K562 treated with DMSO at 1 percent for 12 hours (cell line): ENCODE data around the gene SIGLEC7. TPM values are rescaled to one million over a fixed set of nuclear protein-coding genes. Genes with fewer than 3 reads are reported as not detected.

Experiments
- total RNA-seq: library from RNA; unstranded; fragments of 300-600 nt; gene quantifications from 2 replicates; pipeline ENCODE4 v1.2.3, GENCODE V29; 2022; ENCODE audit not compliant: insufficient read depth

The SIGLEC7 gene
- not detected in 2 replicates for total RNA-seq

GRCh38 chr19:51142119-51142518 lies at the start of gene SIGLEC7:
Gene SIGLEC7 (plus strand): TSS chr19:51142301. CDS start chr19:51142370, 69 bp downstream.

GRCh38 chr19:51108066-51108804 lies 33.9 kb upstream of the SIGLEC7 start, which contains the start of gene CTU1:
Gene CTU1 (minus strand): TSS chr19:51108409. CDS start chr19:51104569, 3,840 bp downstream.

GRCh38 chr19:51124729-51125128 lies 17.4 kb upstream of the SIGLEC7 start, which contains the start of gene SIGLEC9:
Gene SIGLEC9 (plus strand): TSS chr19:51124906. CDS start chr19:51124975, 69 bp downstream.

Other genes with a start within 250 kb of the SIGLEC7 start
- gene KLK4, start 230.9 kb upstream of the SIGLEC7 start, total RNA-seq: not detected in 2 replicates
- gene KLK5, start 189.3 kb upstream of the SIGLEC7 start, total RNA-seq: not detected in 2 replicates
- gene KLK6, start 172.7 kb upstream of the SIGLEC7 start, total RNA-seq: not detected in 2 replicates
- gene KLK7, start 158.4 kb upstream of the SIGLEC7 start, total RNA-seq: not detected in 2 replicates
- not detected in 2 replicates for gene KLK8, start 140.7 kb upstream of the SIGLEC7 start, total RNA-seq
- gene KLK10, start 122.6 kb upstream of the SIGLEC7 start, total RNA-seq: not detected in 2 replicates
- not detected in 2 replicates for gene KLK11, start 115.7 kb upstream of the SIGLEC7 start, total RNA-seq
- gene KLK12, start 107.3 kb upstream of the SIGLEC7 start, total RNA-seq: not detected in 2 replicates
- 1.7 and 2.0 TPM in 2 replicates for gene KLK13, start 77.2 kb upstream of the SIGLEC7 start, total RNA-seq
- gene KLK14, start 59.4 kb upstream of the SIGLEC7 start, total RNA-seq: not detected in 2 replicates
- gene CTU1, start 33.9 kb upstream of the SIGLEC7 start, total RNA-seq: 13.7 and 31.1 TPM in 2 replicates
- 0.69 TPM in 1 of 2 replicates, not detected in the other for gene SIGLEC9, start 17.4 kb upstream of the SIGLEC7 start, total RNA-seq
- gene CD33, start 82.8 kb downstream of the SIGLEC7 start, total RNA-seq: 69.7 and 75.9 TPM in 2 replicates
- gene SIGLECL1, start 108.8 kb downstream of the SIGLEC7 start, total RNA-seq: not detected in 2 replicates
- gene IGLON5, start 169.3 kb downstream of the SIGLEC7 start, total RNA-seq: not detected in 2 replicates
- gene VSIG10L, start 199.8 kb downstream of the SIGLEC7 start, total RNA-seq: 3.1 and 9.2 TPM in 2 replicates
- gene ETFB, start 224.1 kb downstream of the SIGLEC7 start, total RNA-seq: 205 and 275 TPM in 2 replicates
- gene CLDND2, start 226.7 kb downstream of the SIGLEC7 start, total RNA-seq: not detected in 2 replicates
- gene NKG7, start 230.4 kb downstream of the SIGLEC7 start, total RNA-seq: not detected in 2 replicates
- not detected in 2 replicates for gene LIM2, start 245.7 kb downstream of the SIGLEC7 start, total RNA-seq
- 1.2 and 4.2 TPM in 2 replicates for gene C19orf84, start 248.3 kb downstream of the SIGLEC7 start, total RNA-seq